ELF-1 (cell line): ENCODE measurements around the gene CYBRD1.

Experiments
- DNase-seq: peaks from one replicate; pipeline ENCODE4 v3.0.0-alpha.2; 2016; ENCODE audit warnings: low read depth, low spot score

The CYBRD1 gene

DNA sequence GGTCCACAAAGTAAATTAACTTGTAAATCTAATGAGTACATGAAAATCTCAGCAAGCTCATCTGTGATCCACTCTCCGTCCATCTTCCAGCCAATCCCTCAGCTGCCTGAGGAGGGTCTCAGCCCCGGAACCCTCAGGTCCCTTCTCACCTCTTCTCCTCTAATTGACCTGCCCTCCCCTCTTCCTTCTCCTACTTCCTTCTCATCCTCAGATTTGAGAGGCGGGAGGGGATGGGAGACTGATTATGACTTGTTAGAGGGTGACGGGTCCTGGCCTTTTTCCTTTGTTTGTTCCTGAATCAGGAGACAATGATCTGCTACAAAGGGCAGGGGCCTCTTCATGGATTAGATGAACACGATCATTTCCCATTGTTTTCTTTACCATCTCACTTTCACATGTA is 80.1 kb downstream of the CYBRD1 start:
- DNase-seq, result no peak
